ENCODE data around the gene TMEM179.

- TF ChIP-seq TAF1 (IDR thresholded peaks at IDR 0.05; ENCODE audit: low read depth) (no peak), POLR2AphosphoS5 (IDR thresholded peaks at IDR 0.05) (no peak), CTCF (IDR thresholded peaks at IDR 0.05; ENCODE audit: poor library complexity, severe bottlenecking) (no peak), REST (IDR thresholded peaks at IDR 0.05; ENCODE audit: borderline replicate concordance) (no peak), EP300 (conservative IDR thresholded peaks at IDR 0.05; ENCODE audit: poor library complexity, severe bottlenecking) (no peak), EZH2 (IDR thresholded peaks at IDR 0.05; ENCODE audit: borderline replicate concordance, insufficient read depth, low read length, poor library complexity, severe bottlenecking) (no peak), SMC3 (conservative IDR thresholded peaks at IDR 0.05; ENCODE audit: poor library complexity) (no peak)
Observed at GRCh38 chr14:104594310-104595046, 10.1 kb downstream of the TMEM179 start.

All from neural cell (in vitro differentiated cells).